Measurements from ENCODE around the gene PDE4D.

The PDE4D gene

GRCh38 chr5:59234236-59234635 lies 659.3 kb downstream of the PDE4D start:
- no peak overlapping the region for H3K4me3 ChIP-seq (ENCODE audit: low read depth, low read length)
- no peaks in the 10 kb centered on the region for H3K27me3 ChIP-seq
- H3K9me3 ChIP-seq: no peaks in the 10 kb centered on the region
- no peaks in the 10 kb centered on the region for H3K36me3 ChIP-seq
- no peaks in the 10 kb centered on the region for H3K4me1 ChIP-seq
- no peak for TF ChIP-seq CTCF (IDR thresholded peaks at IDR 0.05; ENCODE audit: low read depth, low read length)
- no peak for DNase-seq

- no peaks in the 10 kb centered on the region for H3K27me3 ChIP-seq
- H3K9me3 ChIP-seq: no peaks in the 10 kb centered on the region
- no peak overlapping the region for H3K4me3 ChIP-seq (ENCODE audit: low read depth, low read length)
- H3K4me1 ChIP-seq: no peaks in the 10 kb centered on the region
- no peaks in the 10 kb centered on the region for H3K36me3 ChIP-seq
- no peak for TF ChIP-seq CTCF (IDR thresholded peaks at IDR 0.05; ENCODE audit: low read depth, low read length)
- DNase-seq: no peak
These were observed 662.1 kb downstream of the PDE4D start for GRCh38 chr5:59231221-59231931.

GRCh38 chr5:59222687-59223511 lies 670.6 kb downstream of the PDE4D start:
- Histone ChIP-seq H3K36me3 (no peaks in the 10 kb centered on the region), H3K9me3 (no peaks in the 10 kb centered on the region), H3K4me1 (no peaks in the 10 kb centered on the region), H3K4me3 (ENCODE audit: low read depth, low read length) (no peak overlapping the region), H3K27me3 (no peaks in the 10 kb centered on the region)
- TF ChIP-seq CTCF (IDR thresholded peaks at IDR 0.05; ENCODE audit: low read depth, low read length): no peak
- no peak for DNase-seq

GRCh38 chr5:59221769-59222168 lies 671.8 kb downstream of the PDE4D start:
- H3K4me1 ChIP-seq: no peaks in the 10 kb centered on the region
- DNase-seq: no peak
- H3K36me3 ChIP-seq: no peaks in the 10 kb centered on the region
- TF ChIP-seq CTCF (IDR thresholded peaks at IDR 0.05; ENCODE audit: low read depth, low read length): peak; percentile 26
- no peaks in the 10 kb centered on the region for H3K27me3 ChIP-seq
- H3K4me3 ChIP-seq (ENCODE audit: low read depth, low read length): no peak overlapping the region
- no peaks in the 10 kb centered on the region for H3K9me3 ChIP-seq

- Histone ChIP-seq H3K4me3 (ENCODE audit: low read depth, low read length) (no peak overlapping the region), H3K27me3 (no peaks in the 10 kb centered on the region), H3K4me1 (no peaks in the 10 kb centered on the region), H3K36me3 (no peaks in the 10 kb centered on the region), H3K9me3 (no peaks in the 10 kb centered on the region; the same call in 1 of the 2 replicates)
- TF ChIP-seq CTCF (IDR thresholded peaks at IDR 0.05; ENCODE audit: low read depth, low read length): no peak; the same call in 1 of the 2 replicates
- no peak for DNase-seq
These were observed 675.0 kb downstream of the PDE4D start for GRCh38 chr5:59218424-59219045.

Measured in BE2C (cell line).